ENCODE results near the gene WDR27.

The WDR27 gene

GRCh38 chr6:169592558-169592957, 109.3 kb downstream of the WDR27 start:
- peaks cover 5% of the 10 kb centered on the region for H3K9me3 Mint-ChIP-seq
- no peak for DNase-seq
- TF ChIP-seq CTCF (IDR thresholded peaks at IDR 0.05): no peak

GRCh38 chr6:169591616-169592015, 110.2 kb downstream of the WDR27 start:
- Mint-ChIP-seq H3K9me3 (no peaks in the 10 kb centered on the region), H3K36me3 (ENCODE audit: low read depth) (peaks cover 24% of the 10 kb centered on the region), H3K27me3 (ENCODE audit: low read depth, poor library complexity) (no peaks in the 10 kb centered on the region), H3K4me1 (no peaks in the 10 kb centered on the region), H3K27ac (no peak overlapping the region), H3K4me3 (no peak overlapping the region)
- DNase-seq: no peak
- no peak for TF ChIP-seq CTCF (IDR thresholded peaks at IDR 0.05)

More at GRCh38 chr6:169592558-169592957, 109.3 kb downstream of the WDR27 start:
- Mint-ChIP-seq H3K36me3 (ENCODE audit: low read depth) (peaks cover 30% of the 10 kb centered on the region), H3K4me3 (no peak overlapping the region), H3K4me1 (no peaks in the 10 kb centered on the region), H3K27me3 (ENCODE audit: low read depth, poor library complexity) (no peaks in the 10 kb centered on the region), H3K27ac (no peak overlapping the region)

GRCh38 chr6:169590376-169590939, 111.4 kb downstream of the WDR27 start:
- Mint-ChIP-seq H3K27me3 (ENCODE audit: low read depth, poor library complexity) (peaks cover 5% of the 10 kb centered on the region), H3K27ac (no peak overlapping the region), H3K36me3 (ENCODE audit: low read depth) (peaks cover 28% of the 10 kb centered on the region)

GRCh38 chr6:169589699-169590257, 112.1 kb downstream of the WDR27 start:
- no peak for DNase-seq
- peaks cover 5% of the 10 kb centered on the region for H3K27me3 Mint-ChIP-seq (ENCODE audit: low read depth, poor library complexity)
- no peaks in the 10 kb centered on the region for H3K4me1 Mint-ChIP-seq
- peaks cover 34% of the 10 kb centered on the region for H3K36me3 Mint-ChIP-seq (ENCODE audit: low read depth)
- TF ChIP-seq CTCF (IDR thresholded peaks at IDR 0.05): no peak
- no peak overlapping the region for H3K27ac Mint-ChIP-seq
- H3K9me3 Mint-ChIP-seq: peaks cover 13% of the 10 kb centered on the region
- H3K4me3 Mint-ChIP-seq: no peak overlapping the region

More at GRCh38 chr6:169590376-169590939, 111.4 kb downstream of the WDR27 start:
- Mint-ChIP-seq H3K4me1 (no peaks in the 10 kb centered on the region), H3K9me3 (peaks cover 8% of the 10 kb centered on the region), H3K4me3 (no peak overlapping the region)
- no peak for TF ChIP-seq CTCF (IDR thresholded peaks at IDR 0.05)
- no peak for DNase-seq

GRCh38 chr6:169589293-169589692, 112.5 kb downstream of the WDR27 start:
- no peak for DNase-seq
- H3K27me3 Mint-ChIP-seq (ENCODE audit: low read depth, poor library complexity): peaks cover 5% of the 10 kb centered on the region
- H3K4me1 Mint-ChIP-seq: no peaks in the 10 kb centered on the region
- H3K4me3 Mint-ChIP-seq: no peak overlapping the region
- TF ChIP-seq CTCF (IDR thresholded peaks at IDR 0.05): no peak
- H3K36me3 Mint-ChIP-seq (ENCODE audit: low read depth): peaks cover 33% of the 10 kb centered on the region
- no peak overlapping the region for H3K27ac Mint-ChIP-seq
- peaks cover 18% of the 10 kb centered on the region for H3K9me3 Mint-ChIP-seq

- H3K9me3 Mint-ChIP-seq: peaks cover 19% of the 10 kb centered on the region
- H3K27me3 Mint-ChIP-seq (ENCODE audit: low read depth, poor library complexity): peaks cover 5% of the 10 kb centered on the region
- H3K27ac Mint-ChIP-seq: no peak overlapping the region
- no peak for TF ChIP-seq CTCF (IDR thresholded peaks at IDR 0.05)
- no peak overlapping the region for H3K4me3 Mint-ChIP-seq
- H3K4me1 Mint-ChIP-seq: no peaks in the 10 kb centered on the region
- DNase-seq: no peak
- peaks cover 29% of the 10 kb centered on the region for H3K36me3 Mint-ChIP-seq (ENCODE audit: low read depth)
Measured at GRCh38 chr6:169587975-169588374, 113.9 kb downstream of the WDR27 start.

Measured in nephron progenitor cell (in vitro differentiated cells).